DOHH2 (cell line): ENCODE results near the gene RPUSD3.

Experiments used
- H3F3A ChIP-seq: fragments of 200-600 bp; sonication (generic), shearing (Covaris generic); 2 replicates; pipeline ENCODE4 v1.6.0; 2016; ENCODE audit warnings: antibody characterized with exemption, mild to moderate bottlenecking; ENCODE audit not compliant: control insufficient read depth, insufficient read depth
- H3K27ac ChIP-seq: fragments of 200-600 bp; sonication (generic); 2 replicates; pipeline ENCODE4 v1.5.1; 2014; ENCODE audit warnings: low read depth, mild to moderate bottlenecking, low read length, moderate library complexity
- H3K27me3 ChIP-seq: fragments of 200-600 bp; sonication (generic); 2 replicates; pipeline ENCODE4 v1.6.1; 2014; ENCODE audit warnings: mild to moderate bottlenecking, low read length, mixed read lengths; ENCODE audit not compliant: control insufficient read depth
- H3K36me3 ChIP-seq: fragments of 200-600 bp; sonication (generic); 2 replicates; pipeline ENCODE4 v1.6.1; 2014; ENCODE audit warnings: mild to moderate bottlenecking, low read length, moderate library complexity, mixed read lengths; ENCODE audit not compliant: control insufficient read depth
- H3K4me1 ChIP-seq: fragments of 200-600 bp; sonication (generic); 2 replicates; pipeline ENCODE4 v1.6.1; 2014; ENCODE audit warnings: mild to moderate bottlenecking, low read length, mixed read lengths; ENCODE audit not compliant: control insufficient read depth
- H3K4me2 ChIP-seq: fragments of 200-600 bp; sonication (generic); 2 replicates; pipeline ENCODE4 v1.6.0; 2014; ENCODE audit warnings: mild to moderate bottlenecking, low read length, moderate library complexity
- H3K4me3 ChIP-seq: fragments of 200-600 bp; sonication (generic); 2 replicates; pipeline ENCODE4 v1.5.1; 2014; ENCODE audit warnings: mild to moderate bottlenecking, low read length, mixed read lengths
- H3K79me2 ChIP-seq: fragments of 200-600 bp; sonication (generic); 2 replicates; pipeline ENCODE4 v1.6.1; 2014; ENCODE audit warnings: mild to moderate bottlenecking, low read length, mixed read lengths; ENCODE audit not compliant: control insufficient read depth
- H3K9me2 ChIP-seq: fragments of 200-600 bp; sonication (generic); replicated peaks from 2 replicates; pipeline ENCODE4 v1.6.1; 2014; ENCODE audit warnings: mild to moderate bottlenecking, low read length, mixed read lengths; ENCODE audit not compliant: control insufficient read depth
- H3K9me3 ChIP-seq: fragments of 200-600 bp; sonication (generic); 2 replicates; pipeline ENCODE4 v1.6.1; 2014; ENCODE audit warnings: antibody characterized with exemption, low read length, mixed read lengths; ENCODE audit not compliant: control insufficient read depth, insufficient read depth
- H4K20me1 ChIP-seq: fragments of 200-600 bp; sonication (generic); 2 replicates; pipeline ENCODE4 v1.6.0; 2014; ENCODE audit warnings: low read depth, mild to moderate bottlenecking, antibody characterized with exemption, low read length, moderate library complexity; ENCODE audit not compliant: control insufficient read depth, insufficient read depth
- CTCF ChIP-seq: fragments of 200-600 bp; sonication (generic); IDR thresholded peaks from one replicate; pipeline ENCODE4 v1.5.1; 2014; ENCODE audit warnings: antibody characterized with exemption, mild to moderate bottlenecking, low read depth, low read length; ENCODE audit not compliant: poor library complexity, severe bottlenecking
- EZH2phosphoT487 ChIP-seq: fragments of 200-600 bp; sonication (generic); IDR thresholded peaks from 2 replicates; pipeline ENCODE4 v1.6.1; 2017; ENCODE audit warnings: borderline replicate concordance, mild to moderate bottlenecking, antibody characterized with exemption, low read length, moderate library complexity, mixed read lengths

RPUSD3 gene

GRCh38 chr3:9820946-9821345 lies 22.9 kb downstream of the RPUSD3 start:
- Histone ChIP-seq H3K9me3 (no peaks in the 10 kb centered on the region), H3K36me3 (no peaks in the 10 kb centered on the region; the same call in 1 of the 2 replicates), H3K79me2 (no peaks in the 10 kb centered on the region), H3K27ac (no peak overlapping the region), H3K4me2 (no peak overlapping the region), H3K9me2 (no peaks in the 10 kb centered on the region), H3K27me3 (no peaks in the 10 kb centered on the region), H3F3A (no peaks in the 10 kb centered on the region), H3K4me1 (no peaks in the 10 kb centered on the region), H3K4me3 (no peak overlapping the region), H4K20me1 (no peaks in the 10 kb centered on the region)
- TF ChIP-seq EZH2phosphoT487 (no peak), CTCF (no peak)

GRCh38 chr3:9820543-9820942 lies 23.3 kb downstream of the RPUSD3 start:
- no peaks in the 10 kb centered on the region for H3K9me2 ChIP-seq
- no peaks in the 10 kb centered on the region for H3F3A ChIP-seq
- no peak overlapping the region for H3K4me2 ChIP-seq
- no peaks in the 10 kb centered on the region for H3K27me3 ChIP-seq
- H3K4me3 ChIP-seq: no peak overlapping the region
- H3K9me3 ChIP-seq: no peaks in the 10 kb centered on the region
- H3K4me1 ChIP-seq: no peaks in the 10 kb centered on the region
- no peaks in the 10 kb centered on the region for H4K20me1 ChIP-seq
- no peak overlapping the region for H3K27ac ChIP-seq
- TF ChIP-seq CTCF (no peak), EZH2phosphoT487 (no peak)
- H3K79me2 ChIP-seq: no peaks in the 10 kb centered on the region
- H3K36me3 ChIP-seq: no peaks in the 10 kb centered on the region; the same call in 1 of the 2 replicates

- H3K27ac ChIP-seq: no peak overlapping the region
- no peaks in the 10 kb centered on the region for H3K27me3 ChIP-seq
- TF ChIP-seq EZH2phosphoT487 (no peak), CTCF (no peak)
- H3K9me3 ChIP-seq: no peaks in the 10 kb centered on the region
- H4K20me1 ChIP-seq: no peaks in the 10 kb centered on the region
- no peaks in the 10 kb centered on the region; the same call in 1 of the 2 replicates for H3K36me3 ChIP-seq
- no peaks in the 10 kb centered on the region for H3K9me2 ChIP-seq
- H3K4me2 ChIP-seq: no peak overlapping the region
- H3F3A ChIP-seq: no peaks in the 10 kb centered on the region
- H3K4me1 ChIP-seq: no peaks in the 10 kb centered on the region
- no peaks in the 10 kb centered on the region for H3K79me2 ChIP-seq
- no peak overlapping the region for H3K4me3 ChIP-seq
These were observed 25.0 kb downstream of the RPUSD3 start for GRCh38 chr3:9818666-9819335.
